PC-9 (cell line): Measurements from ENCODE around the gene ANXA1.

Experiments
- CTCF ChIP-seq: fragments of 200-600 bp; sonication (generic); conservative IDR thresholded peaks from 2 replicates; pipeline ENCODE4 v1.6.1; 2017; ENCODE audit warnings: mixed run types, antibody characterized with exemption, mild to moderate bottlenecking, moderate library complexity
- EZH2 ChIP-seq: fragments of 200-600 bp; sonication (generic); IDR thresholded peaks from 2 replicates; pipeline ENCODE4 v1.8.0; 2017; ENCODE audit warnings: antibody characterized with exemption, low read depth

- TF ChIP-seq EZH2, result no peak
- TF ChIP-seq CTCF, result no peak
These were observed 2.1 kb upstream of the ANXA1 start for GRCh38 chr9:73149371-73150067.
